HTR-8/SVneo (cell line): ENCODE results near the gene TAF5L.
"Not testable (repeated sequence)": the region's sequence is repeated elsewhere in the genome, so short reads cannot be mapped to it uniquely, and the experiment has no call there.

ENCODE experiments used
- DNase-seq: peaks from one replicate; pipeline ENCODE4 v3.0.0; 2011; ENCODE audit warnings: low spot score, mixed read lengths; ENCODE audit not compliant: insufficient read length
- FAIRE-seq: peaks from 2 replicates; lab custom pipeline; 2011; peaks lifted over from hg19 to GRCh38; lab: Jason Lieb, UNC

TAF5L gene

DNA sequence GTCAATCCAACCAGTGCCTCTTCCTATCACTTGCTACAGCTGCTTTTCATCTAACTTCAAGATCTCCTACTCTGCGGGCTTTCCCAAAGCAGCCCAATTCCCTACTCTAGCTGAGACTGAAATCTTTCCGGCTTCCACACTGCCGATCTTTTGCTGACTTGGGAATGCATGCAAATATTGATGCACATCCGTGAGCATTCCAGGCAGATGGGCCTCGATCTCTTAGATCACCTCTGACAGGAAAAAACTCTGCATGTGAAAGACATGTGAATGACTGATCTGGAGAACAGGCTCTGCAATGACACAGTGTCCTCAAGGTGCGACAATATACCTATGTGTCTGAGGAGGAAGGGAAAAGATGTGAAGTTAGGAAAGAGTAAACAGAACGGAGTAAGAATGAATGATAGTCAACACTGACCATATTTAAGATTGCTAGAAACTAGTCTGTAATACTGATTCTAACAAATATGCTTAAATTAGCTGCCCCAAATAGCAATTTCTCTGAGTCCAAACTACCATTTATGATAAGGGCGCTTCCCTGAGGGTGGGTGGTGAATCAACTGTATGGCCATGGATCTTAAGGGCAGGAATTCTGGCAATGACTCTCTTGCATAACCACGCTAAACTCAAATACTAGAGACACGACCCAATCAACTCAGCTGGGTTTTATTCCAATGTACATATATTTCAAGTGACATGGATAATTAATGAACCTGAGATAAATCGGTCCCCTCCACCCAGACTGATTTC, 8.4 kb downstream of the TAF5L start:
- FAIRE-seq = no peak
- DNase-seq = no peak

DNA sequence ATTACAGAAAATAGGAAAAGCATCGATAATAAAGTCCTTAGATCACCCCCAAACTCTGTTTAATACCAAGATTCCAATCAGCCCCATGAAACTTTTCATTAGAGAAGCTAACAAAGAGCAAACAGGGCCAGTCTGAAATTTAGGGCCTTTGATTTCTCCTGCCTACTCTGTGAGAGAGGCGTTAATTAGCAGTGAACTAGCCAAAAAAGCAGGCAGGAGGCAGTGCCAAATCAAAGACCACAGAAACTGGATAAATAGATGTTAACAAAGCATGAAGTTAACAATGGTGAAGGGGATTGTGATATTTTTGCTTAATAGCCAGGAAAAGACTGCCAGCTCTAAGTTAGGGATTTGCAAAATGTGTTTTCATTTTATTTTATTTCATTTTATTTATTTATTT, 11.2 kb downstream of the TAF5L start:
- no peak for FAIRE-seq
- no peak for DNase-seq

- FAIRE-seq (no peak), DNase-seq (no peak)
Observed at GRCh38 chr1:229613938-229614337, 12.0 kb downstream of the TAF5L start.

DNA sequence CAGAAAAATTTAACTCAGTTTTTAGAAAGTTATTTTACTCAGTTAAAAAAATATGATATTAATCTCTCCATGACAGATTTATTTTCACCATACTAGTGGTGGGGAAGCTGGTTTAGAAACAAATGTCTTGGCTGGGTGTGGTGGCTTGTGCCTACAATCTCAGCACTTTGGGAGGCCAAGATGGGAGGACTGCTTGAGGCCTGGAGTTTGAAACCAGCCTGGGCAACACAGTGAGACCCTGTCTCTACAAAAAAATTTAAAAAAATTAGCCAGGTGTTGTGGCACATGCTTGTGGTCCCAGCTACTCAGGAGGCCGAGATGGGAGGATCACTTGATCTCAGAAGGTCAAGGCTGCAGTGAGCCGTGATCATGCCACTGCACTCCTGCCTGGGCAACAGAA, 17.3 kb downstream of the TAF5L start:
- FAIRE-seq (no peak), DNase-seq (no peak)

GRCh38 chr1:229607370-229607769, 18.6 kb downstream of the TAF5L start:
- DNase-seq (no peak), FAIRE-seq (no peak)

- no peak for DNase-seq
- no peak for FAIRE-seq
Observed at GRCh38 chr1:229603371-229604005, 22.4 kb downstream of the TAF5L start.

GRCh38 chr1:229600229-229600628, 25.7 kb downstream of the TAF5L start:
- DNase-seq (no peak), FAIRE-seq (no peak)

DNA sequence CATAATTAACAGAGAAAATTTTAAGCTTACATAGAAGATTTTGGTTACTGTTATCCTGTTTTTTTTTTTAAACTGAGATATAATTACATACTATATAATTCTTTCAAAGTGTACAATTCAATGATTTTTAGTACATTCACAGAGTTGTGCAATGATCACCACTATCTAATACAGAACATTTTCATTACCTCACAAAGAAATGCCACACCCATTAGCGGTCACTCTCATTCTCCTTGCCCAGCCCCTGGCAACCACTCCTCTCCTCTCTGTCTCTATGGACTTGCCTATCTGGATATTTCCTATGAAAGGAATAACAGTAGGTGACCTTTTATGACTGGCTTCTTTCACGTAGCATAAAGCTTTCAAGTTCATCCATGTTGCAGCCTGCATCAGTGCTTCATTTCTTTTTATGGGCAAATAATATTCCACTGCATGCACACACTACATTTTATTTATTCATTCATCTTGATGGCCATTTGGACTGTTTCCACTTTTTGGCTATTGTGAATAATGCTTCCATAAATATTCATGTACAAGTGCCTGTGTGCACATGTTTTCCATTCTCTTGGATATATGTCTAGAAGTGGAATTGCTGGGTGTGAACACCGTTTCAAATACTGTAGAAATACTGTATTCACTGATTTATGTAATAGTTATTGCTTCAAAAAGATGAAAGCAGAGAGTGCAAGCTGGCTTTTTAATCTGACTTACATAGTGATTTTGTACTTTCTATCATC, 26.5 kb downstream of the TAF5L start:
- DNase-seq (no peak), FAIRE-seq (no peak)

- FAIRE-seq (no peak), DNase-seq (no peak)
Observed at GRCh38 chr1:229597877-229598276, 28.0 kb downstream of the TAF5L start.

GRCh38 chr1:229596925-229597699, 28.8 kb downstream of the TAF5L start:
- DNase-seq (no peak), FAIRE-seq (no peak)

DNA sequence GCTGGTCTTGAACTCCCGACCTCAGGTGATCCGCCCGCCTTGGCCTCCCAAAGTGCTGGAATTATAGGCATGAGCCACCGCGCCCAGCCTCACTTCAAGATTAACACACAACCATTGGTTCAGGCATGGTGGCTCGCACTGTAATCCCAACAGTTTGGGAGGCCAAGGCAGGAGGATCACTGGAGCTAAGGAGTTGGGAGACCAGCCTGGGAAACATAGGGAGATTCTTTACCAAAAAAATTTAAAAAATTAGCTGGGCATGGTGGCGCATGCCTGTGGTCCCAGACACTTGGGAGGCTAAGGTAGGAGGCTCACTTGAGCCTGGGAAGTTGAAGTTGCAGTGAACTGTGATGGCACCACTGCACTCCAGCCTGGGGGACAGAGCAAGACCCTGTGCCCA, 30.0 kb downstream of the TAF5L start:
- not testable (repeated sequence) for FAIRE-seq, DNase-seq

GRCh38 chr1:229594227-229595008, 31.5 kb downstream of the TAF5L start:
- no peak for FAIRE-seq
- DNase-seq = no peak

DNA sequence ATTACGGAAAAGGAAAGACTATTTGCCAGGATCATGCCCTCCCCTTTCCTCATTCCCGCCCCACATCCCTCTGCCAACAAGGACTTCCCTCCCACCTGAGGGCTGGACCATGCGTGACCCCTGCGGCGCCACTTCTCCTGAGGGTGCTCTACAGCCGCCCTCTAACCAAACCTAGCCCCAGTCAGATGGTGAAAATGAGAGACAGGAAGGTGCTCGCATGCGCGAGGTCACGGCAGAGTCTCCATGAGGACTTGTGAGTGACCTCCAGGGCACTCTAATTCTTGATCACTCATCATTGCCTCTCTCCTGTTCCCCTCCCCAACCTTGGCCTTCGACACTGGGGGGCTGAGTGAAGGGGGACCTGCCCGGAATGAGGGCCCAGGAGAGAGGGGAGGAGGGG, 32.1 kb downstream of the TAF5L start:
- no peak for FAIRE-seq
- DNase-seq = no peak

- FAIRE-seq = no peak
- no peak for DNase-seq
Observed at GRCh38 chr1:229590119-229590518, 35.8 kb downstream of the TAF5L start.

DNA sequence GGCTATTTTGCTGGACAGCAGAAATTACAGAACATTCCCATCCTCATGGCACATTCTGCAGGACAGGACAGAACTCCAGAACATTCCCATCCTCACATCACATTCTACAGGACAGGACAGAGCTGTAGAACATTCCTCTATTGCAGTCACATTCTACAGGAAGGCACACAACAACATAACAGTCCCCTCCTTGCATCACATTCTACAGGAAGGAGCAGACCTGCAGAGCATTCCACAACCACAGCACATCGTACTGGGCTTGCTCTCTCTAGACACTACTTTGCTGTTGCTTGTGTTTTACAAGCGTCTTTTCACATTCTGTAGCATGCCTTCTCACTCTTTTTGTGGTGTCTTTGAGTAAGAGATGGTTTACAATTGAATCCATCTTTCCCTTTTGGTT, 40.6 kb downstream of the TAF5L start:
- FAIRE-seq = peak; percentile 28
- DNase-seq = no peak

- DNase-seq (no peak), FAIRE-seq (no peak)
Observed at GRCh38 chr1:229582715-229583114, 43.2 kb downstream of the TAF5L start.

GRCh38 chr1:229582011-229582694, 43.8 kb downstream of the TAF5L start:
- DNase-seq = no peak
- FAIRE-seq = no peak

DNA sequence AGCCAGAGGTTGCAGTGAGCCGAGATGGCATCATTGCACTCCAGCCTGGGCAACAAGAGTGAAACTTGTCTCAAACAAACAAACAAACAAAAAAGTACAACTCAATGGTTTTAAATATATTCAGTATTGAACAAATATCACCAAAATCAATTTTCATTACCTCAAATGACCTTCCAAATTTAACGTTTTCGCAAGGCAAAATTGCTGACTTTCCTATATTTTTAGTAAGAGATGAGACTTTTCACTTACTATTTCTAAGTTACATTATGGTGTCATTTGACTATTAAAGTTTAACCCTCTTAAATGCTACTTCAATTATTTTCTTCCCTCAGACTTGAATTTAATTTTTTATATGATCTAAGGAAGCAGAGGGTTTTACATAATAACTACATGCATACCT, 44.4 kb downstream of the TAF5L start:
- FAIRE-seq = no peak
- no peak for DNase-seq

DNA sequence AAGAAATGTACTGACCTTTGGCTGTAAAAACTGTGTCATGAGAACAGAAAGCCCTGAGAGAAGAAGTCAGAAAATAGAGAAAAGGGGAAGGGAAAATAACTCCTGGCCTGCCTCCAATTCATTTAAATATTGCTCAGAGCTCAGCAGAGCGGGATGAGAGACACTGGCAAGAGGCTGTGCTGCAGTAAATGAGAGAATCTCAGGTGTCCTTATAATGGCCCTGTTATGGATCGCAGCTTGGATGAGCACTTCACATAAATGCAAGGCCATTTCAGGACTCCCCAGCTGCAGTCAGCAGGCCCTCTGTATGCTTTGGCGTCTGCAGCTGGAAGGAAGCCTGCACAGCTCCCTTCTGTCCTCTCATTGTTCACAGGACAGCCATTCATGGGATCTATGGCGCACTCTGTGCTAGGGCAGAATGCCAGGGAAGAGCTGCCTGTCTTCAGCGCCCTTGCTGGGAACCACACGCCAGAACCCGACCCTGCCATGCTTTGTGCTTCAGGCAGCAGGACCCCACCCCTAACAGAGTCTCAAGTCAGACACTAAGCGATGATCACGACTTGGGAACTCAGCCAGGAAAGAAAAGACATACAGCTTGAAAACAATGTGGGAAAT, 46.8 kb downstream of the TAF5L start:
- no peak for DNase-seq
- no peak for FAIRE-seq
